Mesodermal cell (in vitro differentiated cells): Measurements from ENCODE around the gene FXR1.

Experiments
- H3K27ac ChIP-seq: 2 replicates; pipeline ENCODE4 v1.7.0; 2013; ENCODE audit warnings: mild to moderate bottlenecking, low read depth, low read length, moderate library complexity; ENCODE audit not compliant: severe bottlenecking
- H3K36me3 ChIP-seq: 2 replicates; pipeline ENCODE4 v1.7.1; 2013; ENCODE audit warnings: mild to moderate bottlenecking, low read length, moderate library complexity; ENCODE audit not compliant: control insufficient read depth, insufficient read depth
- H3K4me1 ChIP-seq: one replicate; pipeline ENCODE4 v1.7.1; 2013; ENCODE audit warnings: mild to moderate bottlenecking, low read length; ENCODE audit not compliant: insufficient read depth, control insufficient read depth, poor library complexity, severe bottlenecking
- H3K4me3 ChIP-seq: 2 replicates; pipeline ENCODE4 v1.7.0; 2013; ENCODE audit warnings: low read length, control low read depth, mild to moderate bottlenecking; ENCODE audit not compliant: insufficient read depth, poor library complexity, severe bottlenecking; ENCODE audit errors: extremely low read depth
- H3K9me3 ChIP-seq: 2 replicates; pipeline ENCODE4 v1.7.1; 2013; ENCODE audit warnings: mild to moderate bottlenecking, low read length, moderate library complexity; ENCODE audit not compliant: control insufficient read depth
- WGBS, 2 experiments: methylation state at CpG; one replicate each; pipeline ENCODE4 v1.1.5; 2013; ENCODE audit warnings: missing lambda C conversion rate in 2 of 2; ENCODE audit not compliant: insufficient coverage in 2 of 2; 5-methylcytosine and 5-hydroxymethylcytosine counted together

Gene FXR1

GRCh38 chr3:180909369-180910127, 2.9 kb upstream of the FXR1 start:
- Histone ChIP-seq H3K4me1 (peaks cover 6% of the 10 kb centered on the region), H3K36me3 (peaks cover 4% of the 10 kb centered on the region), H3K27ac (no peak overlapping the region), H3K4me3 (no peak overlapping the region), H3K9me3 (no peaks in the 10 kb centered on the region)
- WGBS, 2 experiments = 86 to 94% methylated on average over 3 of the region's 5 CpGs

DNA sequence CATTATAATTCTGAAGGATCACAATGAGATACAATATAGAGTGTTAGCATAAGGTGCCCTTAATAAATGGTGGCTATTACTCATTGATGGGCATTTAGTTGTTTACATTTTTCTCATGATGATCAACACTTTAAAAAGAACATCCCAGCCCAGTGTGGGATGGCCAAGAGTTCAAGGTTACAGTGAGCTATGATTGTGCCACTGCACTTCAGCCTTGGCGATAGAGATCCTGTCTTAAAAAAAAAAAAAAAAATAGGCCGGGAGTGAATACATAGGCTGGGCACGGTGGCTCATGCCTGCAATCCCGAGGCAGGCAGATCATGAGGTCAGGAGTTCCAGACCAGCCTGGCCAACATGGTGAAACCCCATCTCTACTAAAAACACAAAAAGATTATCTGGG, 1.6 kb upstream of the FXR1 start:
- WGBS, 2 experiments = 80 to 92% methylated on average over 1 to 3 of the region's 4 CpGs
- Histone ChIP-seq H3K27ac (no peak overlapping the region), H3K9me3 (no peaks in the 10 kb centered on the region), H3K36me3 (peaks cover 16% of the 10 kb centered on the region), H3K4me1 (peaks cover 9% of the 10 kb centered on the region), H3K4me3 (no peak overlapping the region)

DNA sequence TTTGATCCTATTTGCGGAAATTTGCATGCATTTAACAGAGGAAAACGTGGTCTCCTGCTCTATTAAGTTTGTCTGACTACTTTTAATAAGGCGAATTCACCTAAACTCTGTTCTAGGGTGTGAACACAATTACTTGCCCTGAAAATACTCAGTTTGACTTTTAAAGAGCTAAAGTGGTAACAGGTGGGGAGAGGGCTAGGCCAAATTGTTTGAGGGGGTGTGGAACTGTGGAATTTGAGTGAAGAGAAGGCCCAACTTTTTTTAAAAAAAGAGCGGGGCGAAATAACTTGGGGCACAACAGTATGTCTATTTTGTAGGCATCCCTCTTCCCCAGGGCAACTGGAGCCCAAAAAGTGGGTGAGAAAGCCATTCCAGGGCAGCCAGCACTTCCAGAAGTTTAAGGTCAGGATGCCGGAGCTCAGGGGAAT, 580 bp upstream of the FXR1 start:
- peaks cover 27% of the 10 kb centered on the region for H3K36me3 ChIP-seq
- WGBS, 2 experiments = 28 to 59% methylated on average over 3 to 5 of the region's 6 CpGs
- H3K27ac ChIP-seq = peak overlapping the region; percentile 99
- H3K9me3 ChIP-seq = no peaks in the 10 kb centered on the region
- peak overlapping the region; percentile 92 for H3K4me3 ChIP-seq
- H3K4me1 ChIP-seq = peaks cover 9% of the 10 kb centered on the region

DNA sequence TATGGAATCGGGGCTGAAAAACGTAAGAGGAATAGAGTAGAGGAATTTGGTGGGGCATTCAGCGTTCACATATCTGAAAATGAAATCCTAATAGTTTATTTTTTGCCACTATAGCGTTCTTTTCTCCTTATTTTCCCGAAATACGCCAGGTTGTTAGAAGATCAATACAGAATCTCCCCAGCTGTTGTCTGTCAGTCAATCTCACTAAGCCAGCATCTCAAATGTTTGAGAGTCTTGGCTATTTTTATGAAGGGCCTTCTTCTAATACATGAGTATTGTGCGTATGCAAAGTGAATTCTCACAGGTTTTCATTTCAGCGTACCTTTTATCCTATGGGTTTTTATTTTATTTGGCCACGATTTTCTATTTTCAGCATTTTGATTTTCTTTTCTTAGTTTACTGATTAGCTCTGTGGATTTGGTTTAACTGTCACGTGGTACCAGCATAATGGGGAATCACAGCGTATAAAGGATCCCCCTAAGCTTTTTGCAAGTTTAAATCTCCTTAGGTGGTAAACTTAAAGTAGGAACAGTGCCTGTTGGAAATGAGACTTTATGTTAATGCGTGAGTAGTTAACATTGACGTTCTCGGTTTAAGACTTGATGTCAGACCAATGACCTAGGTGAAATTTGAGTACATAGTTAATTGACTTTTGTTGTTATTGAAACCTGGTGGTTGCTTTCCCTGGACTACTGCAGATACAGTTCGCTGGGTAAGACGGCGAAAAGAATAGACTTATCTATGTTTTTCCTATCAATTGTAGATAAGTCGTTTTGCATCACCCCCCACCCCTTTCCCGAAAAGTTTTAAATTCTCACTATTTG, 1.3 kb downstream of the FXR1 start:
- no peaks in the 10 kb centered on the region for H3K9me3 ChIP-seq
- H3K4me3 ChIP-seq = peak overlapping the region; percentile 92
- H3K27ac ChIP-seq = peak overlapping the region; percentile 99
- peaks cover 9% of the 10 kb centered on the region for H3K4me1 ChIP-seq
- H3K36me3 ChIP-seq = peaks cover 41% of the 10 kb centered on the region
- WGBS, 2 experiments = 3 to 9% methylated on average over 3 to 8 of the region's 19 CpGs

GRCh38 chr3:180918542-180918941, 6.1 kb downstream of the FXR1 start:
- no CpG with 5 or more reads among the region's 1 CpG for WGBS, 2 experiments
- H3K36me3 ChIP-seq = peaks cover 69% of the 10 kb centered on the region
- H3K9me3 ChIP-seq = no peaks in the 10 kb centered on the region
- H3K27ac ChIP-seq = no peak overlapping the region
- H3K4me3 ChIP-seq = no peak overlapping the region
- H3K4me1 ChIP-seq = peaks cover 9% of the 10 kb centered on the region

- Histone ChIP-seq H3K27ac (no peak overlapping the region), H3K4me1 (peaks cover 4% of the 10 kb centered on the region), H3K36me3 (peaks cover 53% of the 10 kb centered on the region), H3K4me3 (no peak overlapping the region), H3K9me3 (no peaks in the 10 kb centered on the region)
These were observed 9.8 kb downstream of the FXR1 start for GRCh38 chr3:180922242-180922641.

GRCh38 chr3:180923561-180923960, 11.1 kb downstream of the FXR1 start:
- 77 to 88% methylated on average over 4 of the region's 4 CpGs for WGBS, 2 experiments
- peaks cover 4% of the 10 kb centered on the region for H3K4me1 ChIP-seq
- H3K9me3 ChIP-seq = no peaks in the 10 kb centered on the region
- no peak overlapping the region for H3K27ac ChIP-seq
- peaks cover 50% of the 10 kb centered on the region for H3K36me3 ChIP-seq
- H3K4me3 ChIP-seq = no peak overlapping the region

DNA sequence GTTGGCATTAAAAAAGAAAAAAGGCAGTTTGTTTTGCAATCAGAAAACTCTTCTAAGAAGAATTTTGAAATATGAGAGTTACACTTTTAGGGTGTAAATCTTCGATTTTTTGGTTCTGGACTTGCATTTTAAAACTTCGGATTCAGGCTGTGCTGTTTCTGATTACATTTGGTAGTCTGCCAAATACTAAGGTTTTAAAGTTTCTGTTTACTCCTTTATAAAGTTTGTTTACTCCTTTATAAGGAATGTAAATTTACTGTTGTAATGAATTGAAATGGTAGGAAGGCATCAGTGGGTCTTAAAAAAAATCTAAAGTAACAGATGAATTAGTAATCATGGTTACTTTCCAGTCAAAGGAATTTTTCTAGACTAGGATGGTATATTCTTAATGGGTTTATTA, 14.1 kb downstream of the FXR1 start:
- no peak overlapping the region for H3K4me3 ChIP-seq
- WGBS, 2 experiments = no CpG with 5 or more reads among the region's 2 CpGs
- H3K9me3 ChIP-seq = no peaks in the 10 kb centered on the region
- H3K36me3 ChIP-seq = peaks cover 41% of the 10 kb centered on the region
- H3K27ac ChIP-seq = no peak overlapping the region
- H3K4me1 ChIP-seq = peaks cover 9% of the 10 kb centered on the region

DNA sequence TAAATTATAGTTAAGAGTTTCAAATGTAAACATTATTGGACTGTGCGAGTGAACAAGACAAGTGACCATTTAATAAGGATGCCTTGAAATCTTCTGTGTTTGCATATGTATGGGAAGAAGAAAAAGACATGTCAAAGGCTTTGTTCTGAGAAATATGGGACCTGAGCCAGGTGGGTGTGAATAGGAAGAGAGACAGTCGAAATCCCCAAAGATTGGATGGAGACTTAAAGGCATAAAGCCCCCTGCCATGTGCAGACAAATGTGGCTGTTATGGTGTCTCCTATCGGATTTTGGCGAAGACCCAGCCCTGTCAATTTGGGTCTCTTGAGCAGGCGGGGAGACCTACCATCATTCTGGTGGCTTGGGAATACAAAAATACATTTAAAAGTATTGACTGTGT, 16.9 kb downstream of the FXR1 start:
- WGBS, 2 experiments = 90 to 97% methylated on average over 3 to 5 of the region's 5 CpGs
- Histone ChIP-seq H3K27ac (no peak overlapping the region), H3K36me3 (peaks cover 37% of the 10 kb centered on the region), H3K4me1 (peaks cover 5% of the 10 kb centered on the region), H3K9me3 (no peaks in the 10 kb centered on the region), H3K4me3 (no peak overlapping the region)

DNA sequence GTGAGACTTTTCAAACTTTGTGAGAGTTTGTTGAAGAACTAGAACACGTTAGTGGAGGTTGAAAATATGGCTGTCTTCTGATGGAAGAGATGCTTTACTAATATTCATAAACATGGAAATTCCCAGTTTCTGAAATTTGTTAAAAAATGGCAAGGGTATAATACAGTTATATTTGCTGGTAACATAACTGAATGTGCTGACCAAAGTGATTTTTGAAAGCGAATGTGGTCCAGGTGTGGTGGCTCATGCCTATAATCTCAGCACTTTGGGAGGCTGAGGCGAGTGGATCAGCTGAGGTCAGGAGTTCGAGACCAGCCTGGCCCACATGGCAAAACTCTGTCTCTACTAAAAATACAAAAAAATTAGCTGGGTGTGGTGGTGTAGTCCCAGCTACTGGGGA, 18.1 kb downstream of the FXR1 start:
- Histone ChIP-seq H3K4me3 (no peak overlapping the region), H3K4me1 (peaks cover 5% of the 10 kb centered on the region), H3K27ac (no peak overlapping the region), H3K9me3 (no peaks in the 10 kb centered on the region), H3K36me3 (peaks cover 33% of the 10 kb centered on the region)
- 86 to 100% methylated on average over 1 to 2 of the region's 4 CpGs for WGBS, 2 experiments

GRCh38 chr3:180932819-180933218, 20.3 kb downstream of the FXR1 start:
- H3K36me3 ChIP-seq = peaks cover 44% of the 10 kb centered on the region
- 100% methylated on average over 1 of the region's 1 CpG; no CpG with 5 or more reads in 1 of the 2 experiments for WGBS, 2 experiments

More at GRCh38 chr3:180932819-180933218, 20.3 kb downstream of the FXR1 start:
- Histone ChIP-seq H3K4me1 (peaks cover 5% of the 10 kb centered on the region), H3K4me3 (no peak overlapping the region), H3K9me3 (no peaks in the 10 kb centered on the region), H3K27ac (no peak overlapping the region)
